Smooth muscle cell (in vitro differentiated cells): Measurements from ENCODE around the gene EGFL7. TPM values are rescaled to one million over a fixed set of nuclear protein-coding genes. Genes with fewer than 3 reads are reported as not detected.

Source experiments
- DNase-seq: peaks from one replicate; lab custom pipeline; 2025; ENCODE audit not compliant: unreplicated experiment; lab: John Stamatoyannopoulos, UW
- H2AFZ ChIP-seq: fragments of 200-600 bp; sonication (generic); 2 replicates; pipeline ENCODE4 v1.6.0; 2016; ENCODE audit warnings: antibody characterized with exemption, low read depth, mild to moderate bottlenecking
- H3F3A ChIP-seq: fragments of 200-600 bp; sonication (generic); 2 replicates; pipeline ENCODE4 v1.6.0; 2017; ENCODE audit warnings: antibody characterized with exemption, low read depth
- H3K27ac ChIP-seq: fragments of 200-600 bp; sonication (generic); 2 replicates; pipeline ENCODE4 v1.5.1; 2016; ENCODE audit warnings: low read depth, mild to moderate bottlenecking
- H3K27me3 ChIP-seq: fragments of 200-600 bp; sonication (generic); 2 replicates; pipeline ENCODE4 v1.6.1; 2016; ENCODE audit warnings: low read depth, mild to moderate bottlenecking
- H3K36me3 ChIP-seq: fragments of 200-600 bp; sonication (generic); 2 replicates; pipeline ENCODE4 v1.5.1; 2016; ENCODE audit warnings: low read depth
- H3K4me1 ChIP-seq: fragments of 200-600 bp; sonication (generic); 2 replicates; pipeline ENCODE4 v1.5.1; 2016; ENCODE audit warnings: low read depth
- H3K4me2 ChIP-seq: fragments of 200-600 bp; sonication (generic); 2 replicates; pipeline ENCODE4 v1.6.0; 2016; ENCODE audit warnings: mild to moderate bottlenecking
- H3K4me3 ChIP-seq: fragments of 200-600 bp; sonication (generic); 2 replicates; pipeline ENCODE4 v1.5.1; 2016; ENCODE audit warnings: mild to moderate bottlenecking
- H3K79me2 ChIP-seq: fragments of 200-600 bp; sonication (generic); 2 replicates; pipeline ENCODE4 v1.6.0; 2016; ENCODE audit warnings: low read depth, mild to moderate bottlenecking
- H3K9ac ChIP-seq: fragments of 200-600 bp; sonication (generic); 2 replicates; pipeline ENCODE4 v1.6.0; 2016; ENCODE audit warnings: low read depth
- H3K9me3 ChIP-seq: fragments of 200-600 bp; sonication (generic); replicated peaks from 2 replicates; pipeline ENCODE4 v1.5.1; 2016; ENCODE audit warnings: low read depth
- H4K20me1 ChIP-seq: fragments of 200-600 bp; sonication (generic); 2 replicates; pipeline ENCODE4 v1.6.0; 2016; ENCODE audit warnings: low read depth
- WGBS: methylation state at CpG from one replicate; pipeline ENCODE4 v1.1.7; 2016; ENCODE audit warnings: low lambda C conversion rate; 5-methylcytosine and 5-hydroxymethylcytosine counted together
- polyA plus RNA-seq: library from polyadenylated mRNA; unstranded; fragments of >200 nt; fragmentation: Nextera tagmentation; extraction: Ambion mirVana; gene quantifications from 2 replicates; pipeline ENCODE4 v1.2.1, GENCODE V29; 2016
- total RNA-seq: library from RNA; depleted of rRNA; stranded (reverse); fragments of >200 nt; gene quantifications from 2 replicates; pipeline ENCODE4 v1.2.3, GENCODE V29; 2014
- TF ChIP-seq, protein P1 (sequence below): fragments of 200-600 bp; sonication (generic); IDR thresholded peaks from 2 replicates; pipeline ENCODE4 v1.5.1; 2017; ENCODE audit warnings: borderline replicate concordance, mild to moderate bottlenecking, antibody characterized with exemption; ENCODE audit not compliant: insufficient read depth, poor library complexity, severe bottlenecking

EGFL7 gene
- total and polyA plus RNA-seq, 2 experiments from 2014 or later = 61.8 to 239 TPM

DNA sequence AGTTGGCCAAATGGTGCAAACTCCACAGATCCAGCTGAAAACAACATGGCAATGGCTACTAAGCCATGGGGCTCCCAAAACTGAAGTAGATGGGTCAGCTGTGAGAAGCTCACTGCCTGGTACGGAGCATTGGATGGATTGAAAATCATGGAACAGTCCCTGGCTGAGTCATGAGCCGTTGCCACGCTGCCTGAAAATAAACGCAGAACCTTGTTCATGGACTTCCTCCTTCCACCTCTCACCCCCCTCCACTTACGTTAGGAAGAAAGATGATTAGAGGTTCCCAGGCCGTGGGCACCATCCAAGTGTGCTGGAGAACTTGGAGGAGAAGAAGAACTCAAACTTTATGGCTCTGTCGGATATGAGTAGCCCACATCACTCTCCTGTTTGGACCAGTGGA is 42.8 kb downstream of the EGFL7 start:
- H3K79me2 ChIP-seq = no peaks in the 10 kb centered on the region
- H3K27me3 ChIP-seq = peaks cover 3% of the 10 kb centered on the region
- H3K4me3 ChIP-seq = no peak overlapping the region
- no peaks in the 10 kb centered on the region for H3K9me3 ChIP-seq
- 66% methylated on average over 7 of the region's 7 CpGs for WGBS
- TF ChIP-seq, protein P1, sequence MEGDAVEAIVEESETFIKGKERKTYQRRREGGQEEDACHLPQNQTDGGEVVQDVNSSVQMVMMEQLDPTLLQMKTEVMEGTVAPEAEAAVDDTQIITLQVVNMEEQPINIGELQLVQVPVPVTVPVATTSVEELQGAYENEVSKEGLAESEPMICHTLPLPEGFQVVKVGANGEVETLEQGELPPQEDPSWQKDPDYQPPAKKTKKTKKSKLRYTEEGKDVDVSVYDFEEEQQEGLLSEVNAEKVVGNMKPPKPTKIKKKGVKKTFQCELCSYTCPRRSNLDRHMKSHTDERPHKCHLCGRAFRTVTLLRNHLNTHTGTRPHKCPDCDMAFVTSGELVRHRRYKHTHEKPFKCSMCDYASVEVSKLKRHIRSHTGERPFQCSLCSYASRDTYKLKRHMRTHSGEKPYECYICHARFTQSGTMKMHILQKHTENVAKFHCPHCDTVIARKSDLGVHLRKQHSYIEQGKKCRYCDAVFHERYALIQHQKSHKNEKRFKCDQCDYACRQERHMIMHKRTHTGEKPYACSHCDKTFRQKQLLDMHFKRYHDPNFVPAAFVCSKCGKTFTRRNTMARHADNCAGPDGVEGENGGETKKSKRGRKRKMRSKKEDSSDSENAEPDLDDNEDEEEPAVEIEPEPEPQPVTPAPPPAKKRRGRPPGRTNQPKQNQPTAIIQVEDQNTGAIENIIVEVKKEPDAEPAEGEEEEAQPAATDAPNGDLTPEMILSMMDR = no peak
- H3K4me1 ChIP-seq = no peaks in the 10 kb centered on the region
- no peak overlapping the region for H3K9ac ChIP-seq
- H3K36me3 ChIP-seq = no peaks in the 10 kb centered on the region
- H2AFZ ChIP-seq = no peak overlapping the region
- no peaks in the 10 kb centered on the region for H3F3A ChIP-seq
- H4K20me1 ChIP-seq = no peaks in the 10 kb centered on the region
- H3K27ac ChIP-seq = no peak overlapping the region
- DNase-seq = no peak
- no peak overlapping the region for H3K4me2 ChIP-seq

DNA sequence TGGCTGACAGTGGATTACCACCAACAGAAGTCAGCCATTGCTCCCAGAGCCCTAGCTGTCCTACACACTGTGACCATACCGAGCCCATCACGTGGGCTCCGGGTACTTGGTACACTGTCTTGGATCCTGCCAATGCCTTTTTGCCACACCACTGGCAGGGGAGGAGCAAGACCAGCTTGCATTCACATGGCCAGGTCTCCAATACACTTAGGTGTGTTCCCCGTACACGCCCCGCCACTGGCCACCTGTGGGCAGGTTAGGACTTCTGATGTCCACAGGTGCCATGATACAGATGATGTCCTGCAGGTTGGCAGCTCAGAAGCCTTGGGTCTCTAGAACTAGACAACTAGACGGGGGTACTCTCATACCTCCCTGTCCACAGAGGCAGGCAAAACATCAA is 44.3 kb downstream of the EGFL7 start:
- Histone ChIP-seq H3K4me2 (no peak overlapping the region), H3K4me3 (no peak overlapping the region), H3K27me3 (no peaks in the 10 kb centered on the region), H3K79me2 (no peaks in the 10 kb centered on the region), H2AFZ (no peak overlapping the region), H3K4me1 (no peaks in the 10 kb centered on the region), H3K9ac (no peak overlapping the region), H3F3A (peaks cover 6% of the 10 kb centered on the region), H3K27ac (no peak overlapping the region), H3K9me3 (no peaks in the 10 kb centered on the region), H4K20me1 (no peaks in the 10 kb centered on the region), H3K36me3 (no peaks in the 10 kb centered on the region)
- no peak for DNase-seq
- WGBS = over 99% methylated on average over 7 of the region's 7 CpGs
- TF ChIP-seq, protein P1 = no peak

DNA sequence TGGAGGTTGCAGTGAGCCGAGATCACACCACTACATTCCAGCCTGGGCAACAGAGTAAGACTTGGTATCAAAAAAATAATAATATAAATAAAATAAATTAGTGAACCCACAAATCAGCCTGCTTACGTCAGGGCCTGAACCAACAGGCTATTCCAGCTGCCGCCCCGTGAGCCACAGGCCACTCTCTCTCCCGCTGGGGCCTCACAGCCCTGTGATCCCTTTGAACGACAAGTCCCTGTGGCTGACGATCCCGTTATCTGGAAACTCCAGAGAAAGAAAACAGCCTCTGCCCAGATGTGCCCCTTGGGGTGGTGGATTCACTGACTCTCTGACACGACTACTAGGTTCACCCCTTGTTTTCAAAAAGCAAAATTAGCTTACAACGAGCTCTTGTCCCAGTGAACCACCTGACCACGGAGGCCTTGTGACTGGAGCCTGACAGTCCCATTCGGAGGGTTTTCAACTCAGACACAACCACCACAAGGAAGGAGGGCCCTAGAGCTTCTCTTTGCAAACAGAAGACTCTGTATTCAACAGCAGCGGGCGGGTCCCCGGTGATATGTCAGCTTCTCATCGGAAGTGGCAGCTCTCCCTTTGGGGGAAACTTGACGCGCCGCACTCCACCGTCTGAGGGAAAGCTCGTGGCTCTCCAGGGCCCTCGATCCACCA is 45.3 kb downstream of the EGFL7 start:
- H3K9ac ChIP-seq = no peak overlapping the region
- H3K27me3 ChIP-seq = no peaks in the 10 kb centered on the region
- H3K79me2 ChIP-seq = no peaks in the 10 kb centered on the region
- no peaks in the 10 kb centered on the region for H3K9me3 ChIP-seq
- no peaks in the 10 kb centered on the region for H3K36me3 ChIP-seq
- H4K20me1 ChIP-seq = no peaks in the 10 kb centered on the region
- H3K4me1 ChIP-seq = peaks cover under 1% of the 10 kb centered on the region
- peaks cover 6% of the 10 kb centered on the region for H3F3A ChIP-seq
- H3K4me3 ChIP-seq = no peak overlapping the region
- H3K27ac ChIP-seq = no peak overlapping the region
- no peak for DNase-seq
- no peak overlapping the region for H2AFZ ChIP-seq
- no peak overlapping the region for H3K4me2 ChIP-seq
- 79% methylated on average over 22 of the region's 22 CpGs for WGBS
- TF ChIP-seq, protein P1 = no peak

DNA sequence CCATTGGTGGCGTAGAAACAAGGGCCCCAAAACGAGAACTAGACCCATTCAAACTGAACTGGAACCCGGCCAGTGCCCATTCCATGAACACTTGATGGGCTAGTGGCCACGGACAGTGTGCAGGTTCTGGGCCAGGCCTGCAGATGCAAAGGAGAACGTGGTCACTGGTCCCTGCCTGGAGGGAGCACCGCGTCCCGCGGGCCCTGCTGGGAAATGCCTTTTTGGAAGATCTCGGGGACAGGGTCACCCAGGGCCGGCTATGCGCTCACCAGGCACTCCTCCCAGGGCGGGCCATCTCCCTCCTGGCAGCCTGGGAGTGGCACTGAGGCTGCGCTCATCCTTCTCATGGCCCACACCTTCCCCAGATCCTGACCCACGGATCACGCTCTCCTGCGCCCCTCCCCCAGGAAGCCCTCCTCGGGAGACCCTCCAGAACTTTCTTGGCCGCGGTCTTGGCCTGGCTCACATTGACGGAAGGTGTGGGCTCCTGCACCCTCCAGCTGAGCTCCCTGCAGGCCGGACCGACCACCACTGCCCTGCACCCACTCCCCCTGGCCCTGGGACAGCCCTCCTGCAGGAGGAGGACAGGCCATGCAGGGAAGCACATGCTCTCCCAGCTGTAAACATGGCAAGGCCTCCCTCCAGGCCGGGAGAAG is 46.9 kb downstream of the EGFL7 start:
- Histone ChIP-seq H3K4me2 (no peak overlapping the region), H3F3A (peaks cover 6% of the 10 kb centered on the region), H3K4me3 (no peak overlapping the region), H4K20me1 (no peaks in the 10 kb centered on the region), H2AFZ (no peak overlapping the region), H3K36me3 (no peaks in the 10 kb centered on the region), H3K9me3 (no peaks in the 10 kb centered on the region), H3K4me1 (peaks cover 8% of the 10 kb centered on the region), H3K9ac (no peak overlapping the region), H3K79me2 (no peaks in the 10 kb centered on the region), H3K27me3 (no peaks in the 10 kb centered on the region), H3K27ac (no peak overlapping the region)
- no peak for DNase-seq
- TF ChIP-seq, protein P1 = no peak
- 96% methylated on average over 24 of the region's 24 CpGs for WGBS
